ENCODE data around the gene SH3RF3.

The SH3RF3 gene

DNA sequence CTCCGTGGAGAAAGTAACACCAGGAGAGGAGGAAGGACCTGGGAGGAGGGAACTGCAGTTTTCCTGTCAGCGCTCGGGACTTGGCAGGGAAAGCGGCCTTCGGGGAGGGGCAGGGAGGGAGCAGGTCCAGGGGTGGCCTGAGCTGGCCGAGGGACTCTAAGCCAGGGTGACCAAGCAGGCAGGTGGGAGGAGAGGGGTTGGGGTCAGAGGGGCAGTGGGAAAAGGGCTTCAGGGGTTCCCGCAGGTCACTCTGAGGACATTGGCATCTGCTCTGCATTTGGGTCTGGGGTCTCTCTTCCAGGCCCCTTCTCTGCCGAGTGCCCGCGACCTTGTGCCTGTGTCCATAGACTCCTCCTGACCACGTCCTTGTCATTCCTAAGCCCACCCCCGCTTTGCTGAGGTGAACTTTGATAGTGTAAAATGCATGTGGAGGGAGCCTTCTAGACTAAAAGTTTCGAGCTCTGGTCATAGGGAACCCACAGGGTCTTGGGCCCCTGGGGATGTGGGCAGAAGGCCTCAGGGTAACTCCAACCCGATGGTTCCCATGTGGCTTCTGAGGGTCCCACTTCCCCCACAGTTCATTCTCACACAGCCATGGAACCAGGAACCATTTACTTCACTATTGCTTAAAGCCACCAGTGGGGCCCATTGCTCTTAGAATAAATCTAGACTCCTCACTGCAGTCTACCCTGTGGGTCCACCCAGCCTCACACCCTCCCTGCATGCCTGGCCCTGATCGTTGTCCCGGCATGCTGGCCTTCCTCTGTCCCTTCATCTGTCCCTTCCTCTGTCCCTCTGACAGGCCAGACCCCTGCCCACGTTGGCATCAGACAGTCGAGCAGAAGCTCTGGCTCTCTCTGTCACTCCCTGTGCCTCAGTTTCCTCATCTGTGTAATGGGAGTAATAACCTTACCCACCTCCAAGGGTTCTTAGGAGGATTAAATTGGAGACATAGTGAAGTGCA, 255.6 kb downstream of the SH3RF3 start:
- no peak for DNase-seq

DNA sequence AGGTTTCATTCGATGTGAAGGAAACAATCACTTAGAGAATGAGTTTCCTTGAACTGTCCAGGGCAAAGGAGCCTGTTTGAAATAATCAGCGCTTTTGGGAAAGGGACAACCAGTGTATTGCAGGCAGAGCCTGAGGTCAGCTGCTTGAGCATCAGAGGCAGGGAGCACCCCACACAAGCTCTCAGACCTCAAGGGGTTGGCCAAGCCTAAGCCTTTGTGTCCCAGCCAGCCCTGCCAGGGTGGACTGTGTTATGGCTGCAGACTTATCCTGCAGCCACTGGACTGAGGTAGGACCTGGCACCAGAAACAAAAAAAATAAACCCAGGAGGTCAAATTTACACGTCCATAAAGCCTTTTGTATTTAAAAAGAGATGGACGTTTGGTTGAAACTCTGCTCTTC, 256.5 kb downstream of the SH3RF3 start:
- DNase-seq: no peak

DNA sequence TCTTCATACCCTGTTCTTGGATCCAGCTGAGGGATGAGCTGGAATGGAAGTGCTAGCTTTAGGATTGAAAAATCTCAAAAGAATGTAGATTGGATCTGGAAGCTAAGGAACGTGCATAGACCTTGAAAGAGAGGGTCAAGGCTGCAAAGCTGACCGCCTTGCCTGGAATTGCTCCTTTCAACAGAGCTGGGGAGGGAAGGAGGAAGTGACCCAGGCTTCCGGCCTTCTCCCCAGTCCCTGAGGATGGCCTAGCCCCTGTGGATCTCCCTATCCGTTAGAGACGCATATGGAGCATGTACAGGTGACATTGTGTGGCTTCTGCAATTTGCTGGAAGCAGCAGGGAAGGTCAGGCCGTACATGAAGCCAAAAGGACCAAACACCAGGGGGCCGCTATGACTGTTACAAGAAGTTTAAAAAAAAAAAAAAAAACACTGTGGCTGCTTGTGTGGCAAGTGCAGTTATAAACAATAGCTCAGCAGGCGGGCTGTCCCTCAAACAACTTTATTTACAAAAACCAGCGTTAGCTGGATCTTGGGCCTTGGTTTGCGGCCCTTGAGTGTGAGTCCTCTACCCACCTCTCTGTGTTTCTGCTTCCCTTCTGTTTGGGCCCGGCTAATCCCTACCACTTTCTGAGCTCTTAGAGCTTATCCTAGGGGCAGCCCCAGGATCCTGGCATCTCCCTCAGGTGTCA, 257.1 kb downstream of the SH3RF3 start:
- DNase-seq: no peak

DNA sequence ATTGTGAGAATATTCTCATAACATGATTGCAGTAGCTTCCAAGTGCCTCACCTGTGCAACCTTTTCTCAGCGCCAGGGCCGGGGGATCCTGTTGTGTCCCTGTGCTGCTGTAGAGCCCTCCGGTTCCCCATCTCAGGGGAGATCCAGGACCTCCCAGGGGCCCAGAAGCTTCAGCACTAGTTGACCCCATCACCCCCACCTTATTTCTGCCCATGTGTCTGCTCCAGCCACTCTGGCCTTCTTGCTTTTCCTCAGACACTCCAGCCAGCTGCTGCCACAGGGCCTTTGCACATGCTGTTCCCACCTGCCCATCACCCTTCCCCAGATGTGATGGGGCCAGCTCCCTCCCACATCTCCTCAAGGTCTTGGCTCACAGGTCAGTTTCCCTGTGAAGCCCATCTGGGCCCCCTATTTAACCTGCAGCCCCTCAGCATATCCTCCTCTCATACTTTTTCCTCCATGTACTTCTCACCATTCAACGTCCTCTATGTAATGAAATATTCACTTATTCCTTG, 258.3 kb downstream of the SH3RF3 start:
- DNase-seq: no peak

DNA sequence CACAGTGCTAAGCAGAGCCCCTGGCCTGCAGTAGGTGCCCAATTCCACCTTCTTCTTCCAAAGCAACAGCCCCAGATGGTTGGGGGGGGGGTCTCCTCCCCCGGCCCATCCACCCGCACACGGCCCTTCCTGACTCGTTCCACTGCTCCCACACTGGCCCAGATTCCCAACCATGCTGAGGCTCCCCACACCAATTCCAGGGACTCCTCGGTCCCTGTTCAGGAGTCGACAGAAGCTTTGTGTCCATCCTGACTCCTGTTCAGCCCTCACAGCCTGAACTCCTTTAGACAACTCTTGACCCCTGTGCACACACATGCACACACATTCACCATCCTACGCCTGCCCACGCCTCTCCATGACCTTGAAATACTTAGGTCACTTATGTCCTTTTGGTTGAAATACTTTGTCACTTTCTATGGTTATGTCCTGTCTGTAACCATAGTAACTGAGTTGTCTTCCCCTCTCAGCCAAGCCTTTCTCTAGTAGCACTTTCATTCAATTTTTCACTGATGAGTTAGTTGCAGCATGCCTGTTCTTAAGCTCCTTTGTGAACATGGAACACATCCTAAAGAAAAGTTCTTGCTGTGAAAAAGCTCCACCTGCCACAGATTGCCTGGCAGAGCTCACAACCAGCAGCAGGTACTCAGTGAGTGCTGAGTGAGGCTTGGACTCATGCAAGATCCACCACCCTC, 258.9 kb downstream of the SH3RF3 start:
- DNase-seq: no peak

DNA sequence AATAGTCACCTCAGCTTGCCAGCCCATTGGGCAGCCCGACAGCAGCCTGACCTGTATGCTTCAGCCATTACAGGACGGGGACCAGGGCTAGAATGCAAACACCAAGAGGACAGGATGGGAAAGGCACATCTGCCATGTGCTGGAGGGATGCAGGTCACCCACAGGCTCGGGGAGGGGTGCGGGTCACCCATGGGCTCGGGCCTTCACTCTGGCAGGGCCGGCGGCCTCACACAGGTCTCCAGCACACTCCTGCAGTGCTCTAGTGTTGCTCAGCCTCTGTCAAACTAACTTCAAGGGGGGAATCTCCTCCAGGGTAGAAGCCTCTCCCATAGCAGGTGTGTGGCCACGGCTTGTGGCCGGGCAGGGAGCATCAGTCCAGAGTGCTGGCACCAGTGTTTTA, 262.2 kb downstream of the SH3RF3 start:
- no peak for DNase-seq

DNA sequence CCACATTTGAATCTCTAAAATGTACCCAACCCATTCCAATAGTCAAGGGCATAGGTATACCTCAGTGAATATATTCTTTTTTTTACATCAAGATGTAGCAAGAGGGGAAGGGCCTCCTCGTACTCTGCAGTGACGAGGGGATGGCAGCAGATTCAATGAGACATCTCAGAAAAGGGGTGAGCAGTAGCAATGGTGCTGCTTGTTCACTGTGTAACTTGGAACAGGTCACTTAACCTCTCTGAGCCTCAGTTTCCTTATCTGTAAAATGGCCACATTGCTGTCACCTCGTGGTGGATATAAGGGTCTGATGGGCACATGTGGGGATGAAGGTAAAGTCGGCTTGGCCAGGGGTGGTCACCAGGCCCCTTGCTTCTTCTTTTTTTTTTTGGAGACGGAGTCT, 263.1 kb downstream of the SH3RF3 start:
- no peak for DNase-seq

DNA sequence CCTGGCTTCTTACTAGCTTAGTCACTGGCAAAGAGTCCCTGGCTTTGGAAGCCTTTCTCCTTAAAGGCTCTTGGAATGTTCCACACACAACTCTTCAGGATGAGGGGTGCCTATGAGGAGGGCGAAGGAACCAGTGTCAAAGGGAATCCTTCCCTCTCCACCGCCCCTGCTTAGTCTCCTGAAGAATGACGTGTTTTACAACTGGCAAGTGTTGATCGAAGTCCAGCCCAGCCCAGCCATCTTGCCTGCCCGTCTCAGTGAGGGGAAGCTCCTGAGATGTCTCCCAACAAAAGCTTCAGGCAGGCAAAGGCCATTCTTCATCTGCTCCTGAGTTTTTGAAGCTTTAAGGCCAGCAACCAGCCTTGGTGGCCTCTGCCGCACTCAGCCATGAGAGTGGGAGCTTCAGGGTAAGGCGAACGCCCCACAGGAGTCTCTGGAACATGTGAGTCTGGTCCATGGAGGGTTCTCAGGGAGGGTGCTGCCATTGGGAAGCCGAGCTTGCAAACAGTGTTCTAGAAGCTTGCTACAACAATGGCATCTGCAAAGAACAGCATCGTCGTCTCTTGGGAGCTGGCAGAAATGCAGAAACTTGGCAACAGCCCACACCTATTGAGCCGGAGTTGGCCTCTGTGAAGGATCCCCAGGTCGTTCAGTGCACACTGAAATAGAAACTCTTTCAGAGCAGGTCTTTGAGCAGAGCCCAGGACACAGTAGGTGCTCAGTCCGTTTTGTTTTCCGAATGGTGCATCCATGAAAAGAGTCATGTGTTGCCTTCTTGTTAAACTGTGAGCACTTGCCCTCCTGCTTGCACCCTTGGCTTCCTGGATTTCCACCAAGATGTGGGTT, 264.0 kb downstream of the SH3RF3 start:
- no peak for DNase-seq

DNA sequence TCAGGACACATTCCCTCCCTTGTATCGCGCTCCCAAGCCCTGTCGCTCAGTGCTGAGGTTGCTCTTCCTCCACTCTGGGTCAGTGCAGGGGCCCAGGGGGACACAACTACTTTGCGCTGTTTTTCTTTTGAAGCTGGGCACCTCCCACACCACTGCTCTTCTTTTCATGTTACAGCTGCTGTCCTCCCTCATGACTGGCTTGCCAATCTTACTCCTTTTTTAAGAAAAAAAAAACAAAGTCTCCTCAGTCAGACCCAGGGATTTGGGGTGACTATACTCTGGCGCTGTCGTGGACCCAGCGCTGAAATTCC, 264.6 kb downstream of the SH3RF3 start:
- DNase-seq: no peak

DNA sequence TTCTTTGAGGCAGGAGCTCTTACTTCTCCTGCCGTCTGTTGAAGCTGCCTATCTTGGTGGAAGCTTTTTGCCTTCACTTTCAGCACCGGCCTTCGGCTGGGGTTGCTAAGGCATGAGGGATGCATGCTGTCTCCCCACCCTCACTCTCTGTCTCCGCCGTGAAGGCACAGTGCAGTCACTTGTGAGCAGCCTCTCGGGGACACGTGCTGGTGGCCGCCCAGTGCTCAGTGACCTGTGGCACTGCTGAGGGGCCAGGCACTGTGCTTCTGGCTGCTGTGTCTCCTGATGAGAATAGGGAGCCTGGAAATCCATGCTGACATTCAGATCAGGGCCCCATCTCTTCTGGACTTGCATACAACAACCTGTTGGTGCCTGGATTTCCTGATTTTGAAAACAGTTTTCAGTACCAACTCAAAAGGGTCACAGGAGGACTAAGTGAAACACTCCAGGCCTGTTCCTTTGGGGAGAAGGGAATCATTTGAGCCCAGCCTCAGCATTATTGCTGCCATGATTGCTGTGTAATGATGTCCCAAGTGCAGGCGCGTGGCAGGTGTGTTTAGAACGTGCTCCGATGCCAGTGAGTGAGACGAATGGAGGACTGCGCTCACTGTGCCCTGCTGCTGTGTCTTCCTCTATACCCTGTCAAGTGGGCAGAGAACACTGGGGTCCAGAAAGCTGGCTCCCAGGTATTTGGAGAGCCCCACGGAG, 266.6 kb downstream of the SH3RF3 start:
- DNase-seq: no peak

DNA sequence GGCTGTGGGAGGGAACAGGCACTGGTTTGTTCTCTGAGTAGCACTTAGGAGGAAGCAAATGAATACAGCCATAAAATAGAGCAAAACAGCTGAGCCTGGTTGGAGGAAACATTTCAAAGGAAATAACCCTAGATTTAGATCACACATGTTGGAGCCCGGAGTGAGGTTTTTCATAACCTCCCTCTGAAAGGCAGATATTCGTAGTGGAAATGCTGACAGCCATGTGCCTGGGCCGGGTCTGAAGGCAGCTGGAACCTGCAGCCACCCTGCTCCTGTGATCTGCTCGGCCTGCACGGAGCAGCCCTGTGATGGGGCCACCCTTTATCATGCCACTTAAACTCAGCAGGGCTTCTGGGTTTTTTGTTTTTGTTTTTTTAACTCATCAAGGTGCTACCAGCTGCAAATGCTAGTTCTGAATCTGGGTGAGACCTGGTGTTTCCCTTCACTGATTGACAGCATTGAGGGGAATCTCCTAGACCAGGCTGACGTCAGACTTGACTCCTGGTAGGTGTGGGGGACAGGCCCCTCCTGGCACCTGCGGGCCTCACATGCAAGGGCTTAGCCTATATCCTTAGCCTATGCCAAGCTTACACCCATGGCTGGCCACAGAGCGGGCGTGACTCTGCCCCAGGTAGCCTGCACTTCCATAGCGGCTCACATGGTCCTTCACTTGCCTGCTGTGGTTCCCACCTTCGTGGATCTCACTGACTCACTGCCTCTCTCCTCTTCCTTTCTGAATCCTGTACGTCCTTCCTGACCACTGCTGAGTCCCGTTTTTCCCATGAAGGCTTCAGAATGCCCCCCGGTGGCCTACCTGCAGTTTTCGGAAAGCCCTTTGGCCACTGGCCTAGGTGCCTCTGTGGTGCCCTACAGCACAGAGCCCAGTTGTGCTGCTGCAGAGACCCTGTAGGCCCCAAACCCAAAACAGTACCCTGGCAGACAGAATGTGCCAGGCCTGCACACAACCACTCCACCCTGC, 267.5 kb downstream of the SH3RF3 start:
- no peak for DNase-seq

DNA sequence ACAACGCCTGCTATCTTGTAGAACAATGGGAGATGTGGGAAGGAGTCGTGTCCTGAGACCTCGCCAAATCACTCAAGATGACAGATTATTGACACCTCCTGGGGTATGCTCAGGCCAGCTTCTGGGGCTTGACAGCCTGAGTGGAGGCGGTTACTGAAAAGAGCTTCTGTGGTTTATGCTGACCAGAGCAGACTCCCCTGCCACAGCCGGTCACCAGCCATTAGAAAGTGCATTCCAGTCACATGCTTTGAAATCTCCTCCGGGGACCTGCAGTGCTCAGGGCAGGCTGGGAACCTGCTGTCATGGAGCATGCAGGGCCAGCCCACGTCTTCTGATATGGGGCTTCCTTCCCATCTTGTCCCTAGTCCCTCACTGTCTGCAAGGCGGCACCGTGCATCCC, 268.9 kb downstream of the SH3RF3 start:
- DNase-seq: no peak

DNA sequence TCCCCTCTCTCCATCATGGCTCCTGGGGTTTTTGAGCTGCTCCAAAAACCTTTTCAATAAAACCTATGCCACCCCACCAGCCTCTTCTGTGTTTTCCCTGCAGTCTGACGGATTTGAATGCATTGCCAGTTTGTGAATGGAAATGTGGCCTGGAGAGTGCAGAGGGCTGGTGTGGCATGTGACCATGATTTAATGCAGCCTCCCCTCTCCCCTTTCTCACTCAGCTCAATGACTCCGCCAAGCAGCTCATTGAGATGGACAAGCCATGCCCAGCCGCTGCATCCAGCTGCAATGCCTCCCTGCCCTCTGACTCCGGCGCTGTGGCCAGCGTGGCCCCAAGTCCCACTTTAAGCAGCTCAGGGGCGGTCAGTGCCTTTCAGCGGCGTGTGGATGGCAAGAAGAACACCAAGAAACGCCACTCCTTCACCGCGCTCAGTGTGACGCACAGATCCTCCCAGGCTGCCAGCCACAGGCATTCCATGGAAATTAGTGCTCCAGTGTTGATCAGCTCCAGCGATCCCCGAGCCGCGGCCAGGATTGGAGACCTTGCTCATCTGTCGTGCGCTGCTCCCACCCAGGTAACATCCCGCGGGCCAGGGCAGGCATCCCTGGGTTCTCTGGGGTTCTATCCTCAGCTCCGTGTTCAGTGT, 269.5 kb downstream of the SH3RF3 start:
- DNase-seq: no peak

DNA sequence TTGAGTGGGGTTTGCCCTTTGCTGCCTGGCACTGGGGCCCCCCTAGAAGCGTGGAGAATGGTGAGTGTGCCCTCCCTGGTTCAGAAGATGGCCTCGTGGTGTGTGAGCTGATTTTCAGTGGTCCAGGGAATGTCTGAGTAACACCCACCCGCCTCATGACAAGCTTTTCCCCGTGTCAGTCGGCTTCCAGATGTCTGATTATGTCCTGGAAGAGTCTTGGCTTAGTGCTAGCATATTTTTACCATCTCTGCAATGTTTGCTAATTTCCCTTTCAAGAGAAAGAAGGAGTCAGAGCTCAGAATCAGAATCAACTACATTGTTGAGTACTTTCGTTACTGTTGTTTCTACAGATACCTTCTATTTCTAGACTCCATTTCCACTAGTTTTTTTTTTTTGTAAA, 270.1 kb downstream of the SH3RF3 start:
- no peak for DNase-seq

DNA sequence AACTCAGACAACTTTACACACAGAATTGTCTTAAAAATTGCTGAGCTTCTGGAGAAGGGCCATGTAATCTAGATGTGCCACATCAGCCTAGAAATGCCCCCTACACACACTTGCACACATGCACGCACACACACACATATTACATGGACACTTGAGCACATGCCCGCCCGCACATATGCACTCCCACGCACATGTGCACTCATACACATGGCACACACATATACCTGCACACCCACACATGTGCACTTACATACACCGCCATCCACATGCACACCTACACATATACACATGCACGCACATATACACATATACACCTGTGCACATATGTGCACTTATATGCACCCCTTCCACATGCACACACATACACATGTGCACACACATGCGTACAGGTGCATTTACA, 271.1 kb downstream of the SH3RF3 start:
- no peak for DNase-seq

DNA sequence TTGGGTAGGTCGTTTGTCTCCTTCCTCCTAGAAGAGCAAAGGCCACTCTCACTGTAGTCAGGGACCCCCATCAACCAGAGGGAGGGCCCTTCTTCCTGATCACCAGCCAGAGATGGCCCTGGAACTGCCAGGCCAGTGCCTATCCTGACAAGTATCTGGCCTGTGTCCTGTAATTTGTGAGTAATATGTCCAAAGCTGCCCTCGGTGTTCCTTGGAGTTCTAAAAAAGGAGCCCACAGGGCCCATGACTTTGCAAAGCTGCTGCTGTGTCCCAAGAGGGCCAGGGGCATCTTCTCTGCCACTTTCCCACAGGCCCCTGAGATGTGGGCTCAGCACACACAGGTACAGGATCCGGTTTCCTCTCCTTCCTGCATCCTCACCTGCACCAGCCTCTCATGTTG, 272.4 kb downstream of the SH3RF3 start:
- no peak for DNase-seq

DNA sequence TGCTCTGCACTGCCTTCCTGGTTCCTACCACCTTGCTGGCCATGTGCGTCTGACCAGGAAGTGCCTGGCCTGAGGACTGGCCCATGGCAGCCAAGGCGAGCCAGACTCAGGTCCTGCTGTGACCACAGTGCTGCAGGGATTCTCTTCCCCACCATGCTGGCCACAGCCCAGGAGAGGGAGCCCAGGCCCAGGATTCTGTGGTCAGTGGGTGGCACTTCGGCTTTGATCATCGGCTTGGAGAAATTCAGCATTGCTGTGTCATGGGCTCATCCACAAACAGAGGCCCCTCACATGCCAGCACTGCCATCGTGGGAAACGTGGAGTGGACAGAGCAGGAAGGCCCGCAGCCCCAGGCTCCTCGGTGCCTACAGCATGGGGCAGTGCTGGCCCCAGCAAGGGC, 273.2 kb downstream of the SH3RF3 start:
- DNase-seq: no peak

DNA sequence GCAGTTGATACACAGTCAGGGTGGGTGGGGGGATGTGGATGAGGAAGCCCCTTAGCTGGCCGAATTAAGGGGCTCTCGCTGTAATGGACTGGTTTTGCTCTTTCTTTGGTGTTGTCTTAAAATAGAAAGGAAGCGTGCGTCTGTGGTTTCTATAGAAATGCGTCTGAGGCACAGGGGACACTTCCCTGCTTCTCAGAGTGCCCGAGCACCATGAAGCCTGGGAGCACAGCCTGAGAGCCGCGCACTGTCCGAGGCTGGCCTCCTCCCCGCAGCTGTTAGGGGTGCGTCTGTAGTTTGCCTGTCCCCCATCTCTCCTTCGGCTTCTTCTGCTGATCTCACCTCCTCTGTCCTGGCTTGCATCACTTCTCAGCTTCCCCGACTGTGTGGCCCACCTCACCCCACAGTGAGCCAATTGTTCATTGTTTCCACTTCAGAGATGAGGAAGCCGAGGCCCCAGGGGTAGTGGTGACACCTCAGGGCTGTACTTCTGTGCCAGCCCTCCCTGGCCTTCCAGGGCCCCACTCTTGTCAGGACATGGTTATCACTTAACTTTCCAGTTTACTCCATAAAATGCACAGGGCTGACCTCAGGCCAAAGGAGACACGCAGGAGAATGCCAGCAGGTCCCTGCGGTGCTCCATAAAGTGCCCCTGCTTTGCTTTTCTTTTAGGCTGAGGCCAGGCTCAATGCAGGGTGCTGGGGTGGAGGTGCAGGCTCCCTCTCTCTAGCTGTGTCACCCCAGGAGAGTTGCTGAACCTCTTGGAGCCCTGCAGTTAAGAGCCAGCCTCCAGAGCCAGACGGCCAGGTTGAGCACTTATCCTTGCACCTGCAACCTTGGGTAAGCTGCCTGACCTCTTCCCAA, 274.2 kb downstream of the SH3RF3 start:
- DNase-seq: no peak

DNA sequence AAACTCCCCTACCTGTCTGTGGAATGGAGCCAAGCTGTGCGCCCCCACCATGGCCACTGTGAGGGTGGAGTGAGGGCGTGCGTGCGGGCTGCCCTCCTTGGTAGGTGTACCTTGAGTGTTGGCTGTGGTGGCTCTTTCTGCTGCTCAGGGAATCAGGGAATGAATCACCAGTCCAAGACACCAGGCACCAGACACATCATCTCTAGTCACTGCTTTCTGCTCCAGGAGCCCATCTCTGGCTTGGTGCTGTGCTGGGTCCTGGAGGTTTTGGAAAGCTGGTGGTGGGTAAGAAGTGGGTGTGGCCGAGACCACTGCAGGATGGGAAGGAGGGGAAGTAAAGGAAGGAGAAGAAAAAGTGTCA, 274.8 kb downstream of the SH3RF3 start:
- DNase-seq: no peak

All from NCI-H1105 treated with DMSO at 0.1 percent for 48 hours (cell line).